Superior temporal gyrus (tissue), 1 donor: ENCODE measurements around the gene BCAT1.
"Not testable (repeated sequence)": the region's sequence is repeated elsewhere in the genome, so short reads cannot be mapped to it uniquely, and the experiment has no call there.

Source experiments
- DNase-seq: peaks from one replicate; pipeline ENCODE4 v3.0.0-alpha.2; 2016; ENCODE audit errors: extremely low spot score

The BCAT1 gene

GRCh38 chr12:24814379-24815113, 134.4 kb downstream of the BCAT1 start:
- no peak for DNase-seq

- no peak for DNase-seq
Measured at GRCh38 chr12:24810378-24810777, 138.5 kb downstream of the BCAT1 start.

- DNase-seq = not testable (repeated sequence)
Measured at GRCh38 chr12:24809306-24809705, 139.6 kb downstream of the BCAT1 start.

- no peak for DNase-seq
Measured at GRCh38 chr12:24808651-24809050, 140.2 kb downstream of the BCAT1 start.

GRCh38 chr12:24806386-24806785, 142.5 kb downstream of the BCAT1 start:
- DNase-seq = no peak

- no peak for DNase-seq
Measured at GRCh38 chr12:24803430-24804245, 145.3 kb downstream of the BCAT1 start.

- no peak for DNase-seq
Measured at GRCh38 chr12:24798335-24798734, 150.6 kb downstream of the BCAT1 start.

GRCh38 chr12:24797901-24798300, 151.0 kb downstream of the BCAT1 start:
- no peak for DNase-seq

GRCh38 chr12:24796876-24797275, 152.0 kb downstream of the BCAT1 start:
- DNase-seq = no peak

GRCh38 chr12:24795699-24796347, 153.1 kb downstream of the BCAT1 start:
- no peak for DNase-seq

- no peak for DNase-seq
Measured at GRCh38 chr12:24791622-24792021, 157.3 kb downstream of the BCAT1 start.

- no peak for DNase-seq
Measured at GRCh38 chr12:24788886-24789285, 160.0 kb downstream of the BCAT1 start.

- no peak for DNase-seq
Measured at GRCh38 chr12:24780697-24781368, 168.1 kb downstream of the BCAT1 start.

GRCh38 chr12:24778486-24779304, 170.2 kb downstream of the BCAT1 start:
- DNase-seq = peak; percentile 69

GRCh38 chr12:24777359-24777758, 171.5 kb downstream of the BCAT1 start:
- no peak for DNase-seq

GRCh38 chr12:24776861-24777260, 172.0 kb downstream of the BCAT1 start:
- DNase-seq = no peak

- no peak for DNase-seq
Measured at GRCh38 chr12:24775073-24775472, 173.8 kb downstream of the BCAT1 start.

- DNase-seq = no peak
Measured at GRCh38 chr12:24773996-24774395, 174.9 kb downstream of the BCAT1 start.

GRCh38 chr12:24772813-24773212, 176.1 kb downstream of the BCAT1 start:
- no peak for DNase-seq

- DNase-seq = no peak
Measured at GRCh38 chr12:24770821-24771220, 178.1 kb downstream of the BCAT1 start.

GRCh38 chr12:24770334-24770733, 178.6 kb downstream of the BCAT1 start:
- DNase-seq = no peak
